ENCODE results near the gene KRTAP2-2.
"Not testable (repeated sequence)": the region's sequence is repeated elsewhere in the genome, so short reads cannot be mapped to it uniquely, and the experiment has no call there.

Gene KRTAP2-2, protein sequence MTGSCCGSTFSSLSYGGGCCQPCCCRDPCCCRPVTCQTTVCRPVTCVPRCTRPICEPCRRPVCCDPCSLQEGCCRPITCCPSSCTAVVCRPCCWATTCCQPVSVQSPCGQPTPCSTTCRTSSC

DNA sequence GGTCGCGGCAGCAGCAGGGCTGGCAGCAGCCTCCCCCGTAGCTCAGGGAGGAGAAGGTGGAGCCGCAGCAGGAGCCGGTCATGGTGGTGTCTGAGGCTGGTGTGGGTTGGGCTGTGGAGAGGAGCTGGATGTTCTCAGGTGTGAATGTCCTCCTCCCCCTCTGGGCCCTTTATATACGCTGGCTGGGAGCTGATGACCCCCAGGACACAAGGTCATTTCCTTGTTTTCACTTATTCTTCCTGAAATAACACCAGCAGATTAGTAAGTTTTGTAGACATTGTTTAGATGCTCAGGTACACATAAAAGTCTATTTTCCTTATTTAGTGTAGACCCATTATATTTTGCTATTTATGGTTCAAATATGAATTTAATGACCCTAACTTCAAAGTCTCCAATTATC lies at the start of gene KRTAP2-2:
Gene KRTAP2-2, minus strand, starts transcription at position 101 of the 400 bp plus-strand sequence. Its CDS starts 19 bp downstream, at position 82.
- DNase-seq: not testable (repeated sequence)

DNA sequence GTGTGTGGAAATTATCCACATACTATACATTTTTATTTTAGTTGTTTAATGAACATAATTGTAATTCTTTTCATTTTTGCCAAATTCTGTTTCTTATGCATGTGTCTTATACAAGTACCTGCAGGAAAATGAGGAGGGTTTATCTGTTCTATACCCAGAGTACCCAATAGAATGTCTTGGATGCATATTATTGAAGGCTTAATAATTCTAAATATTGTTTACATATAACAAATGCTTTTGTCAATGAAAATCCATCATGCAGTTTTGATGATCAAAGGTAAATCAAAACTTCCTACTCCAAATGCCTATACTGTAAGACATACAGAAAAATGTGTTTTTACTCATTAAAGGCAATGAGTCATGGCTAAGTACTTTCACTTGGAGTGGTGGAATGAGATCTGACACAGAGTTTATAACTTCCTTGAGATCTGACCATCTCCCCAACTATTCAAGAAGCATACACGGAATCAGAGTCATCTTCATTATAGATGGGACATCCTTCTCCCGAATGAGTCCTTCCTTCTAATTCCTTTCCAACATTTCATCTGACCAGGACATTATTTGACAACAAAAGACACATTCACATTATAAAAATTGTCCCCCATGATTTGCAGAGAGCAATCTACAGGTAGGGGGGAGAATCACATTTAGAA lies 49.5 kb upstream of the KRTAP2-2 start:
- not testable (repeated sequence) for DNase-seq

DNA sequence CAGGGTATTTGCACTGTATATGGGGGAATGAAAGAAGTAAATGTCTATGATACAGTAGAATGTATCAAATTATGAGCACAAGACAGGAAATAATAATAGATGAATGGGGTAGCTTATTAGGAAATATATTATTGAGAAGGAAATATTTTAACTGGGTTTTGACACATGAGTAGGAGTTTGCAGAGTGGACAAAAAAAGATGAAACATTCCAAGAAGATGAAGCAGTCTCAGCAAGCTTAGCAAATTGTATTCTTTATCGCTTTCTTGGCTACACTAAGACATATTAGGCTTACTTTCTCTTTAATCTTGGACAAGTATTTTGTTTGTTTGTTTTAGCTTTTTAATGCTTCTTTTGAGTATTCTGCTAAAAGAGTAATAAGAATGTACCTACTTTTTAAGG lies 48.9 kb upstream of the KRTAP2-2 start:
- no peak for DNase-seq

DNA sequence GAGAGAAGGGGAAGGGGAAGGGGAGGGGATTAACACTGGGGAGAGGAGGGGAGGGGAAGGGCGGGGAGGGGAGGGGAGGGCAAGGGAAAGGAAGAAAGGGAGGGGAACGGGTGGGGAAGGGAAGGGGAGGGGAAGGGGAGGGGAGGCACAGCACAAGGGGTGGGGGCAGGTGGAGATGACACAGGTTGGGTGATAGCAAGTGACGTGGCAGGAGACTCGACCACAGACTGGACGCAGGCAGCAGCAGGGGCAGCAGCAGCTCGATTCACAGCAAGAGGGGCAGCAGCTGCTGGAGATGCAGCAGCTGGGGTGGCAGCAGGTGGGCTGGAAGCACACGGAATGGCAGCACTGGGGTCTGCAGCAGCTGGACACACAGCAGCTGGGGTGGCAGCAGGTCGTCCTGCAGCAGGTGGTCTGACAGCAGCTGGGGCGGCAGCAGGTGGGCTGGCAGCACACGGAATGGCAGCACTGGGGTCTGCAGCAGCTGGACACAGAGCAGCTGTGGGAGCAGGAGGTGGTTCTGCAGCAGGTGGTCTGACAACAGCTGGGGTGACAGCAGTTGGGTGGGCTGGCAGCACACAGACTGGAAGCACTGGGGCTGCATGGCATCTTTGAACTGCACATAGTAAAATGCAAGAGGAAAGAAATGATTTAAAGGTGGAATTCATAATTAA lies 46.7 kb upstream of the KRTAP2-2 start, which contains the start of gene KRTAP4-16:
Gene KRTAP4-16, minus strand, starts transcription at position 624 of the 674 bp plus-strand sequence. Its CDS starts 0 bp downstream, at position 624.
- no peak for DNase-seq

DNA sequence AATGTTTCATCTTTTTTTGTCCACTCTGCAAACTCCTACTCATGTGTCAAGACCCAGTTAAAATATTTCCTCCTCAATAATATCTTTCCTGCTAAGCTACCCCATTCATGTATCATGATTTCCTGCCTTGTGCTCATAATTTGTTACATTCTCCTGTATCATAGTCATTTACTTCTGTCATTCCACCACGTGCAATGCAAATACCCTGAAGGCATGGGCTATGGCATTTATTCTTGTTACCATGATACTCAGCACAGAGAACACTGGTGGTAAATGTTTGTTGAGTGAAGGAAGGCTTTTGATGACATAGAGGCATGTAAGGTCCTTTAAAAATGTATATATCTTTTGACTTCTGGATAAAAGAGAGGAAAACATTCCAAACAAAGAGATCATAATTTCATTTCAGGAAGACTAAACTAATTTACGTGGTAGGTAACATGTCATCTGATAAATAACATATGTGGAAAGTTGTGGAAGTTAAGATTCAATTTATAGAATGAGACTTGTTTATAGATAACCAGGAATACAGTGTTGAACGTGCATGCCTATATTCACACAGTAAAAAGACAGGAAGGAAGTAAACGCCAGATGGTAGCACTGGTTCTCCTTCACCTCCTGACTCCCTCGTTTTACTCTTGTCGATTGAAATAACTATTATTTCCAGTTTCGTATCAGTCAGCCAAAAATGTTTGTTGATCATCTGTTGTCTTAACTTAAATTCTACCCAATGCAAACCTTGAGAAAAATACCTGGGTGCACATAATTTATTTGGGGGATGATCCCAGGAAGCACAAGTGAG lies 44.9 kb upstream of the KRTAP2-2 start:
- DNase-seq: not testable (repeated sequence)

DNA sequence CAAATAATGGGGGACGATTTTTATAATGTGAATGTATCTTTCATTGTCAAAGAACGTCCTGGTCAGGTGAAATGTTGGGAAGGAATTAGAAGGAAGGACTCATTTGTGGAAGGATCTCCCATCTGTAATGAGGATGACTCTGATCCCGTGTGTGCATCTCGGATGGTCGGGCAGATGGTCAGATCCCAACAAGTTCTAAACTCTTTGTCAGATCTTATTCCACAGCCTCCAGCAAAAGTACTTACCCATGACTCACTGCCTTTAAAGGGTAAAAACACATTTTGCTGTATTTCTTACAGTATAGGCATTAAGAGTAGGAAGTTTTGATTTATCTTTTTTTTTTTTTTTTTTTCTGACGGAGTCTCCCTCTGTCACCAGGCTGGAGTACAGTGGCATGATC lies 43.5 kb upstream of the KRTAP2-2 start:
- DNase-seq: no peak

DNA sequence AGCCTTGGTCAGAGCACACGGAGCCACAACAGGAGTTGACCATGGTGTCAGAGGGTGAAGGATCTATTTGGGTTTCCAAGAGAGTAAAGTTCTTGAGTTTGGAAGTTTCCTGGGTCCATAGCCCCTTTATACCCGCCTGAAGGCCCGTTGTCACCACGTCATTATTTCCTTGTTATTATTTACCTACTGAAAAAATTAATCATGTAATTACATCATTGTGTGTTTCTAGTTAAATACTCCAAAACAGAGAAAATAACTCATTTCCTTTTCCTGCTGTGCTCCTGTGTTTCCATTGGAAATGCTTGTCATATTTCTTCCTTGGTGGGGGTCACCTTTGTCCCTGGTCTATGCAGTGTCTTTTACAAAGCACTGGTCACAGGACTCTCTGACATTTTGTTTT lies 43.0 kb upstream of the KRTAP2-2 start, which contains the start of gene KRTAP4-8:
Gene KRTAP4-8, minus strand, starts transcription at position 101 of the 400 bp plus-strand sequence. Its CDS starts 58 bp downstream, at position 43.
- DNase-seq: no peak

DNA sequence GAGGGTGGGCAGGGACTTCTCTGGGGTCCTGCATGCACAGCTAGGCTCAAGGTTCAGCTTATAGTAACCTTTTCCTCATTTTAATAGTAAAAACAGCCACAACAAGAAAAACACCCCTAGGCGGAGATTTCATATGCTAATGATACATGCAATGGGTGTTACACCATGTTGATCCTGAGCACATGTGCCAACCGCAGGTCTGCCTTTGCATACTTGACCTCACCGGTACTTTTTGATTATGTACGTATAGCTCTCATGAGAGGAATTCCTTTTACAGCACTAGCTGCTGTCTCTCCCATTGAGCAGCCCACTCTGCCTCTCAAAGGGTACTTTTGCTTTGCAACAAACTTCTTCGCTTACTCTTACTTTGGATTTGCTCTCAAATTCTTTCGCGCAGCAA lies 41.0 kb upstream of the KRTAP2-2 start:
- no peak for DNase-seq

DNA sequence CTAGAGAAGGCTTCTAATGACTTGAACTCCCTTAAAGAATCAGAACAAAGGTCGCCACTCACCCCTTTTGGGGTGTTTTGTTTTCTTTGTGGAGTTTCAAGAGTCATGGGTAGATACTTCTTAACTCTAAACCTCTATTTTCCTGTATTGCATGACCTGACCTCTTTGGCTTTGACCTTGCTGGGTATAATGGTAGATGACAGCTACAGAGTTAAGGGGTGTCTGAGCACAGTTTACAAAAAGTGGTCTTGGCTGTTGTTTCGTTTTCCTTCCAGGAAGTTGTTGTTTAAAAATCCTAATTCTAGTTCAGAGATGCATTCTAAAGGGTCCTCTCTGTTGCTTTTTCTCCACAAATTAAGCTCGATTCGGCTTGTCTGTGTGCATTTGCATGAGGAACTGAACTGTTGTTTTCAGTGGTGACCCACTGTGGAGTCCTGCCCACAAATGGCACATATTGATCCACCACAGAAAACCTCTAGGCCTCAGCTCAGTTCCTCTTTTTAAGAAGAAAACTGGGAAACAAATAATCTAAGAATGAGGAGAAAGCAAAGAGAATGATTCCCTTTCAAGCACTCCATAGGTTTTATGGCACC lies 33.8 kb upstream of the KRTAP2-2 start:
- DNase-seq: not testable (repeated sequence)

DNA sequence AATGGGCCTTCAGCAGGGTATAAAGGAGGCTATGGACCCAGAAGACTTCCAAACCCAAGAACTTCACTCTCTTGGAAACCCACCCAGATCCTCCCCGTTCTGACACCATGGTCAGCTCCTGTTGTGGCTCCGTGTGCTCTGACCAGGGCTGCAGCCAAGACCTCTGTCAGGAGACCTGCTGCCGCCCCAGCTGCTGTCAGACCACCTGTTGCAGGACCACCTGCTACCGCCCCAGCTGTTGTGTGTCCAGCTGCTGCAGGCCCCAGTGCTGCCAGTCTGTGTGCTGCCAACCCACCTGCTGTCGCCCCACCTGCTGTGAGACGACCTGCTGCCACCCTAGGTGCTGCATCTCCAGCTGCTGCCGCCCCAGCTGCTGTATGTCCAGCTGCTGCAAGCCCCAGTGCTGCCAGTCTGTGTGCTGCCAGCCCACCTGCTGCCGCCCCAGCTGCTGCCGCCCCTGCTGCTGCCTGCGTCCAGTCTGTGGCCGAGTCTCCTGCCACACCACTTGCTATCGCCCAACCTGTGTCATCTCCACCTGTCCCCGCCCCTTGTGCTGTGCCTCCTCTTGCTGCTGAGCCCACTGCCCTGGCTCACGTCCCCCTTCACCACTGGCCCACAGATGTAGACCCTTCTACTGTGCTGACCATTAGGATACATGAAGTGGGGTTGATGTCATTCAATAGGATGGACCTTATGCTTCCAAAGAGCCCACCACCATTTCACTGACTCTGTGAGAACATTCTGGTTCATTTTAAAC lies 29.2 kb upstream of the KRTAP2-2 start, which contains the start of gene KRTAP4-7:
Gene KRTAP4-7, plus strand, starts transcription at position 51 of the 757 bp plus-strand sequence. Its CDS starts 57 bp downstream, at position 108.
- DNase-seq: not testable (repeated sequence)

DNA sequence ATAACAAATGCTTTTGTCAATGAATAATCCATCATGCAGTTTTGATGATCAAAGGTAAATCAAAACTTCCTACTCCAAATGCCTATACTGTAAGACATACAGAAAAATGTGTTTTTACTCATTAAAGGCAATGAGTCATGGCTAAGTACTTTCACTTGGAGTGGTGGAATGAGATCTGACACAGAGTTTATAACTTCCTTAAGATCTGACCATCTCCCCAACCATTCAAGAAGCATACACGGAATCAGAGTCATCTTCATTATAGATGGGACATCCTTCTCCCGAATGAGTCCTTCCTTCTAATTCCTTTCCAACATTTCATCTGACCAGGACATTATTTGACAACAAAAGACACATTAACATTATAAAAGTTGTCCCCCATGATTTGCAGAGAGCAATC lies 28.4 kb upstream of the KRTAP2-2 start:
- DNase-seq: not testable (repeated sequence)

DNA sequence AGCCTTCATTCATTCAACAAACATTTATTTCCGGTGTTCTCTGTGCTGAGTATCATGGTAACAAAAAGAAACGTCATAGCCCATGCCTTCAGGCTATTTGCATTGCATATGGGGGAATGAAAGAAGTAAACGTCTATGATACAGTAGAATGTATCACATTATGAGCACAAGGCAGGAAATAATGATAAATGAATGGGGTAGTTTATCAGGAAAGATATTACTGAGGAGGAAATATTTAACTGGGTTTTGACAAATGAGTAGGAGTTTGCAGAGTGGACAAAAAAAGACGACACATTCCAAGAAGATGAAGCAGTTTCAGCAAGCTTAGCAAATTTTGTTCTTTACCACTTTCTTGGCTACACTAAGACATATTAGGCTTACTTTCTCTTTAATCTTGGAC lies 27.6 kb upstream of the KRTAP2-2 start:
- no peak for DNase-seq

DNA sequence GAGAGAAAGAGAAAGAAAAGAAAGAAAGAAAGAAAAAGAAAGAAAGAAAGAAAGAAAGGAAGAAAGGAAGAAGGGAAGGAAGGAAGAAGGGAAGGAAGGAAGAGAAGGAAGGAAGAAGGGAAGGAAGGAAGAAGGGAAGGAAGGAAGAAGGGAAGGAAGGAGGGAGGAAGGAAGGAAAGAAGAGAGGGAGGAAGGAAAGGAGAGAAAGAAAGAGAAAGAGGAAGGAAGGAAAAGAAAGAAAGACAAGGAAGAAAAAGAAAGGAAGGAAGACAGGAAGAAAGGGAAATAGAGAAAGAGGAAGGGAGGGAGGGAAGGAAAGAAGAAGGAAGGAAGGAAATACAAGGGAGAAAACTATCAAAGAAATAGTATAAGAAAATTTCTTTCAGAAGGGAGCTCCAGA lies 21.8 kb upstream of the KRTAP2-2 start:
- DNase-seq: no peak

DNA sequence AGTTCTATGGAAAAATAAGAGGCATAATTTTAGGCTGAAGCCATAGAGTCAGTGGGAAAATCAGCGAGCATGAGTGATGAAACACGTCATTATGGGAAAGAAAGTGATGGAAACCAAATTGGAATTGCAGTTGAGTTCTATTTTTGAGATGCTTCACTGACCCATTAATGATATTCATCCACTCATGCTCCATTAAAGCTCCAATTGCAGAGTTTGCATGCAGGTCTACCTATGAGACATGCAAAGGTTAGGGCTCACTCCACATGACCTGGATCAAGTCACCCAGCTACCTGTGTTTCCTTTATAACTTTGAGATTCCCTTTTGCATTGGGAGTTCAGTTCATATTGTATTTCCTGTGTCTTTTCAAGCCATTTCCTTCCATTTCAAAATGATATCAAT lies 18.6 kb upstream of the KRTAP2-2 start:
- DNase-seq: no peak

DNA sequence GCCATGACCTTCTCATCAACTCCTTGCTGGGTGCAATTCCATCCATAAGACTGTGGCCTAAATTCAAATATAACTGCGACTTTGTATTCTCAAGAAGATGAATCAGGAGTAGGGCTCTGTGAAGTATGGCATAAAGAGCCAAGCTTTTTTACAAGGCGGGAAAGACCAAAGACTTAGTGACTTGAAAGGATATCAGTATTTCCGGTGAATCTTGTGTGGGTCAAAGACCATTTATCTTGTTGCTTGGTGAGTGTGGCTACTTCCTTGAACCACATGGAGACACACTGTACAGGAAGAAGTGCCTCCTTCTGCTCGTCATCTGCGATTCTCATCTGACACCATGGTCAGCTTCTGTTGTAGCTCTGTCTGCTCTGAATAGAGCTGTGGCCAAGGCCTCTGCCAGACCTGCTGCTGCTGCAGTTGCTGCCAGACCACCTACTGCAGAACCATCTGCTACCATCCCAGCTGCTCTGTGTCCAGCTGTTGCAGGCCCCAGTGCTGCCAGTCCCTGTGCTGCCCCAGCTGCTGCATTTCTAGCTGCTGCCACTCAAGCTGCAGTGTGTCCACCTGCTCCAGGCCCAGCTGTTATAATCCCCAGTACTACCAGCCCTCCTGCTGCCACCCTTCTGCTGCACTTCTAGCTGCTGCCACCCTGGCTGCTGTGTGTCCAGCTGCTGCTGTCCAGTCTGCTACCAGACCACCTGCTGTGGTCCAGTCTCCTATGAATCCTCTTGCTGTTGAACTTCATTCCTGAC lies 16.8 kb upstream of the KRTAP2-2 start:
- DNase-seq: no peak

DNA sequence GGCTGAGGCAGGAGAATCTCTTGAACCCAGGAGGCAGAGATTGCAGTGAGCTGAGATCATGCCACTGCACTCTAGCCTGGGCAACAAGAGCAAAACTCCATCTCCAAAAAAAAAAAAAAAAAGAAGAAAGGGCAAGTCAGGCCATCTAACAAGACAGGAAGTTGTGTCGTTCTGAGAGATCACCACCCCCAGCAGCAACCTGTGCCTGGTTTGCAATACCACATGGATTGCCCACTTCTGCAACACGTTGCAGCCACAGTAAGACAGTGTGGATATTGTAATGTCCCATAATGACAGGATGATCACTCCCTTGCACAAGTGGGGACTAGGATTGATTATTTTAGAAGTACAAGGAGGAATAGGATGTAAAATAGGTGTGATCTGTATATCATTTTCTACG lies 14.0 kb upstream of the KRTAP2-2 start:
- DNase-seq: no peak

DNA sequence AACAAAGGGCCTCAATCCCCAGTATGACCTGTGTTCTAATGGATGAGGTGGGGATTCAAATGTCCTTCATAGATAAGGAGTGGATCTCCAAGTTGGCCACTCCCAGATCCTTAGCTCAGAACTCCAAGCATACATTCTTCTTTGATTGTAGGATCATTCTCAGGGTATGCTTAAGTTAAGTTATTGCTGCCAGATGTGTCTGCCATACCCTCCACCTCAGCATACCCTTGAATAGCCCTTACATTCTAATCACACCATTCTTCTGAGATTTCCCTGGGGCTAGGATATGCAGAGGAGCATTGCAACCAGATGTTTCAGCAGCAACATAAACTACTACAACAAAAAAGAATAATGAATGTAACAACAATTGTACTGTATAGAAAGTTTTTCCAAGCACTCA lies 12.3 kb upstream of the KRTAP2-2 start:
- DNase-seq: no peak

DNA sequence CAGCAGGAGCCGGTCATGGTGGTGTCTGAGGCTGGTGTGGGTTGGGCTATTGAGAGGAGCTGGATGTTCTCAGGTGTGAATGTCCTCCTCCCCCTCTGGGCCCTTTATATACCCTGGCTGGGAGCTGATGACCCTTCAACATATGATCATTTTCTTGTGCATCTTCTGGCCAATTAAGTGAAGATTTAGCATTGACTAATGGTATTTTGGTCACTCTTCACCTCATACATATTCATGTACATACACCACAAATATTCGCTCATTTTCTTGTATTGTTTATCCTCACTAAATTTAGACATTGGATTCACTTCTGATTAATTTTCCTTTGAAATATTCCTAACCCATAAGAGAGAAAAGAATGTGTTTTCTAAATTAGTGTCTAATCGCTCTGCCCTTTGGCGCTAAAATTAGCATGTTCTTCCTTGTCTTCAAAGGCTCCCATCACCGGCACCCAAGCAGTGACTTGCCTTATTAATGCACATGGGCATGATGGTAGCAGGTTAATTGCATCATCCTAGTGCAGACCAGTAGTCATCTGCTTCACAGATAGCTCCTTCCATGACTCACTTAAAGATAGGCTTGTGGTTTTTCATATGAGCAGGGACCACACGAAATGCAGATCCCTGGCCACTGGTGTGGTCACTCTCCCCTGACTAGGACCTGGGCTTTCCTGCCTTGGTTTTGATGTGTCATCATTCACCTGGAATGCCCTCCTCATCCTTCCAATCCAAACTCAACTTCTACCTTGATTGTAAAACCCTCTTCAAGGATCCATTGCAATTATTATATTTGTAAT lies 11.0 kb upstream of the KRTAP2-2 start, which contains the start of gene KRTAP2-4:
Gene KRTAP2-4, minus strand, starts transcription at position 51 of the 796 bp plus-strand sequence. Its CDS starts 34 bp downstream, at position 17.
- no peak for DNase-seq

DNA sequence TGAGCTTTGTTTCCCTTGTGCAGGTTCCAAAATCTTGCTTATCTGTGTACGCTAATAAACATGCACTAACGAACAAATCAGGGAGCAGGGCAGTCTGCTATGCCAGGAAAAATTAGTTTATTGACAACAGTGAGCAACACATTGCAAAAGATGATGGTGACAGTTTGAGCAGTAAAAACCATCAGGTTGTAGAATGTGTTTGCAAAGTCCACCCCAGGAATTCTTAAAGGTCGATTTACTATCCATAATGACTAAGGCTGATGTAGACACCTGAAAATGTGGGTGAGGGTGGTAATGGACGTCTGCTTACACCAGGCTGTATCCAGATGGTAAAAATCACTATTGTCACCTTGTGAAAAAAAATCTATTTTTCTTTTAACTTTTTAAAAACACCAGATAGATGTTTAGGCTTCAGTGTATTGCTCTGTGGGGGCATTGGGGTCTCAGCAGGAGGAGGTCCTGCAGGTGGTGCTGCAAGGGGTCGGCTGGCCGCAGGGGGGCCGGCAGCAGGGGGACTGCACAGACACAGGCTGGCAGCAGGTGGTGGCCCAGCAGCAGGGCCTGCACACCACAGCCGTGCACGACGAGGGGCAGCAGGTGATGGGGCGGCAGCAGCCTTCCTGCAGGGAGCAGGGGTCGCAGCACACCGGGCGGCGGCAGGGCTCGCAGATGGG lies 10.1 kb upstream of the KRTAP2-2 start:
- not testable (repeated sequence) for DNase-seq

All from activated naive CD4-positive, alpha-beta T cell treated with Interleukin-2 at 50 U/mL for 16 hours (primary cell).